ENCODE data around the gene SMYD3.

GRCh38 chr1:246417813-246418564 is 89.1 kb downstream of the SMYD3 start:
- TF ChIP-seq CTCF (conservative IDR thresholded peaks at IDR 0.05) (no peak), EZH2 (IDR thresholded peaks at IDR 0.05; ENCODE audit: low read depth) (no peak)
